Testis (tissue), 3 donors: ENCODE measurements around the gene C12orf75. TPM values are rescaled to one million over a fixed set of nuclear protein-coding genes. Genes with fewer than 3 reads are reported as not detected.

Experiments
- DNase-seq: peaks from one replicate; pipeline ENCODE4 v3.0.0-alpha.2; 2019
- H3K27ac ChIP-seq, 2 donors: fragments of 200-600 bp; sonication (generic); one replicate each; pipeline ENCODE4 v1.5.1; 2019
- H3K27me3 ChIP-seq: fragments of 200-600 bp; sonication (generic); one replicate; pipeline ENCODE4 v1.5.1; 2019
- H3K36me3 ChIP-seq: fragments of 200-600 bp; sonication (generic); one replicate; pipeline ENCODE4 v1.5.1; 2017; ENCODE audit warnings: low read depth; ENCODE audit errors: missing control alignments
- H3K4me1 ChIP-seq: fragments of 200-600 bp; sonication (generic); one replicate; pipeline ENCODE4 v1.5.1; 2019
- H3K4me3 ChIP-seq, 2 donors: fragments of 200-600 bp; sonication (generic); one replicate each; pipeline ENCODE4 v1.5.1; 2017 to 2019
- H3K9me3 ChIP-seq: fragments of 200-600 bp; sonication (generic); one replicate; pipeline ENCODE4 v1.5.1; 2017
- POLR2A ChIP-seq: fragments of 450-650 bp; IDR thresholded peaks from one replicate; pipeline ENCODE4 v1.6.1; 2017; ENCODE audit warnings: antibody characterized with exemption, mild to moderate bottlenecking, moderate library complexity
- WGBS, 2 donors: methylation state at CpG; one replicate each; pipeline ENCODE4 v1.1.5; 2018; 5-methylcytosine and 5-hydroxymethylcytosine counted together
- intact Hi-C: fragments of 100-400 bp; cut with DNase I; formaldehyde crosslinking; loops from one replicate; pipeline ENCODE4 v1.15.1; 2023; ENCODE audit warnings: low total_unique reads
- polyA plus RNA-seq: library from polyadenylated mRNA; stranded (reverse); fragments of 350-450 nt; fragmentation: Illumina TruSeq; extraction: RNeasy Lipid Tissue Mini Kit (QIAGEN cat#74804); gene quantifications from one replicate; pipeline ENCODE4 v1.2.3, GENCODE V29; 2014; ENCODE audit warnings: low read depth, low replicate concordance; ENCODE audit not compliant: insufficient read depth
- total RNA-seq, 2 donors: library from RNA; depleted of rRNA; stranded (reverse); fragments of >200 nt; gene quantifications; one replicate each; pipeline ENCODE4 v1.2.3, GENCODE V29; 2016
- TF ChIP-seq, protein P1 (sequence below), 3 experiments: fragments of 450-650 bp in 2 of 3; fragments of 200-600 bp in 1 of 3; sonication (generic) in 1 of 3; IDR thresholded peaks; one replicate each; pipeline ENCODE4 v1.5.1; 2016 to 2019; ENCODE audit warnings: antibody characterized with exemption in 3 of 3, mild to moderate bottlenecking in 2 of 3, moderate library complexity in 1 of 3

C12orf75 gene
- total and polyA plus RNA-seq, 3 donors from 2014 or later: 112 to 144 (median 121) TPM

- Histone ChIP-seq H3K27me3 (no peaks in the 10 kb centered on the region), H3K36me3 (no peaks in the 10 kb centered on the region), H3K4me3 (no peak overlapping the region), H3K9me3 (no peaks in the 10 kb centered on the region), H3K4me1 (peaks cover 13% of the 10 kb centered on the region), H3K27ac (peak overlapping the region in 1 of 2 donors; percentile 12)
- intact Hi-C loops: no loop called here
- no peak for DNase-seq
- TF ChIP-seq POLR2A: no peak
- TF ChIP-seq, protein P1, sequence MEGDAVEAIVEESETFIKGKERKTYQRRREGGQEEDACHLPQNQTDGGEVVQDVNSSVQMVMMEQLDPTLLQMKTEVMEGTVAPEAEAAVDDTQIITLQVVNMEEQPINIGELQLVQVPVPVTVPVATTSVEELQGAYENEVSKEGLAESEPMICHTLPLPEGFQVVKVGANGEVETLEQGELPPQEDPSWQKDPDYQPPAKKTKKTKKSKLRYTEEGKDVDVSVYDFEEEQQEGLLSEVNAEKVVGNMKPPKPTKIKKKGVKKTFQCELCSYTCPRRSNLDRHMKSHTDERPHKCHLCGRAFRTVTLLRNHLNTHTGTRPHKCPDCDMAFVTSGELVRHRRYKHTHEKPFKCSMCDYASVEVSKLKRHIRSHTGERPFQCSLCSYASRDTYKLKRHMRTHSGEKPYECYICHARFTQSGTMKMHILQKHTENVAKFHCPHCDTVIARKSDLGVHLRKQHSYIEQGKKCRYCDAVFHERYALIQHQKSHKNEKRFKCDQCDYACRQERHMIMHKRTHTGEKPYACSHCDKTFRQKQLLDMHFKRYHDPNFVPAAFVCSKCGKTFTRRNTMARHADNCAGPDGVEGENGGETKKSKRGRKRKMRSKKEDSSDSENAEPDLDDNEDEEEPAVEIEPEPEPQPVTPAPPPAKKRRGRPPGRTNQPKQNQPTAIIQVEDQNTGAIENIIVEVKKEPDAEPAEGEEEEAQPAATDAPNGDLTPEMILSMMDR (IDR thresholded peaks at IDR 0.05): no peak
Measured at GRCh38 chr12:105355752-105356151, 25.3 kb downstream of the C12orf75 start.

- peaks cover 13% of the 10 kb centered on the region for H3K4me1 ChIP-seq
- H3K27ac ChIP-seq: no peak overlapping the region
- no peak overlapping the region for H3K4me3 ChIP-seq
- H3K27me3 ChIP-seq: no peaks in the 10 kb centered on the region
- intact Hi-C loops: no loop called here
- DNase-seq: no peak
- WGBS, 2 donors: 64 to 66% methylated on average over 6 of the region's 6 CpGs
- H3K36me3 ChIP-seq: no peaks in the 10 kb centered on the region
- H3K9me3 ChIP-seq: no peaks in the 10 kb centered on the region
- no peak for TF ChIP-seq POLR2A
- TF ChIP-seq, protein P1 (IDR thresholded peaks at IDR 0.05): no peak
Measured at GRCh38 chr12:105357162-105357691, 26.7 kb downstream of the C12orf75 start.

GRCh38 chr12:105358789-105359188 is 28.3 kb downstream of the C12orf75 start:
- no peak for DNase-seq
- Histone ChIP-seq H3K27ac (peak overlapping the region in 1 of 2 donors; percentile 58), H3K27me3 (no peaks in the 10 kb centered on the region), H3K9me3 (no peaks in the 10 kb centered on the region), H3K4me1 (peaks cover 13% of the 10 kb centered on the region), H3K4me3 (no peak overlapping the region), H3K36me3 (no peaks in the 10 kb centered on the region)
- 85 to 87% methylated on average over 7 of the region's 7 CpGs for WGBS, 2 donors
- intact Hi-C loops: no loop called here
- TF ChIP-seq POLR2A: no peak
- TF ChIP-seq, protein P1 (IDR thresholded peaks at IDR 0.05): no peak

DNA sequence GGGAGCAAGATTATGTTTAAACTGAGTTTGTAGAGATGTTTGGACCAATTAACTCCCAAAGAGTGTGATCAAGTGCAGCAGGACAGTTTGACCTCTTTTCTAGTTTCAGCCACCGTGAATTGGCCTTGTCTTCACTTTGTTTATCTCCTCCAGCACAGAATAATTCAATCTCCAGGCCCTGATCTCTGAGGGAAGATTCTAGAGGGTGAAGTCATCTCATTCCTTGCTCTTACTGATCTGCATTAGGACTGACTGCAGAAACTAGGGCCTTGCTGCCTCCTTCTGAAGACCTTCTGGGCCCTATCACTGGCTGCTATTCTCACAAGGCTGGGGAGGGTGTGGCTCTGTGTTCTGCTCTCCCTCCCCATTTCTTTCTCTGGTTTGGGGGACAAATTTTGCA is 29.4 kb downstream of the C12orf75 start:
- Histone ChIP-seq H3K27ac (peak overlapping the region; percentile 58 to 63), H3K9me3 (no peaks in the 10 kb centered on the region), H3K27me3 (no peaks in the 10 kb centered on the region), H3K36me3 (no peaks in the 10 kb centered on the region), H3K4me3 (no peak overlapping the region), H3K4me1 (peaks cover 7% of the 10 kb centered on the region)
- peak; percentile 30 for DNase-seq
- WGBS, 2 donors: 39 to 68% methylated on average over 1 of the region's 1 CpG
- intact Hi-C loops: no loop called here
- no peak for TF ChIP-seq POLR2A
- TF ChIP-seq, protein P1 (IDR thresholded peaks at IDR 0.05): no peak

DNA sequence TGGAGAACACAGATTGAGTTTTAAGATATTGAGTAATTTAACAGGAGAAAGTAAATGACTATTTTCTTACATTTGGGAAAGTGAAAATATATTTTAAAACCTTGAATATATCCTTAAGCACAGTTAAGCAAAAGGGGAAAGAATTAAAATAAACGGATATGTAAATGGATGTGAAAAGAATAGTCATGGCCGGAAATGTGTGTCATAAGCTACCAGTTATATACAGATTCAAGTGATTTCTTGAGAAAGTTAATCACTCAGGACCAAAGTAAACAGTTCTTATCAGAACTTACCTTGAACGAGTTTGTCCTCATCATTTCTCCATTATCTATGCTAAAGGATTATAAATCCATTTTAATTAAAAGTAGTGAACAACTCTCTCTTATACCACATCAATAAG is 33.4 kb downstream of the C12orf75 start:
- H3K9me3 ChIP-seq: no peaks in the 10 kb centered on the region
- 71% methylated on average over 3 of the region's 3 CpGs for WGBS, 2 donors
- peaks cover 3% of the 10 kb centered on the region for H3K4me1 ChIP-seq
- no peak overlapping the region for H3K27ac ChIP-seq
- H3K4me3 ChIP-seq: no peak overlapping the region
- no peaks in the 10 kb centered on the region for H3K27me3 ChIP-seq
- no peaks in the 10 kb centered on the region for H3K36me3 ChIP-seq
- intact Hi-C loops: no loop called here
- no peak for TF ChIP-seq POLR2A
- TF ChIP-seq, protein P1 (IDR thresholded peaks at IDR 0.05): no peak
- no peak for DNase-seq
